HEK293T (cell line): ENCODE results near the gene EFNA3.
A peak's percentile ranks its signal among the peaks of the same experiment; 100 is the strongest.

Experiments
- CTCF ChIA-PET: fragments of 350-600 bp; formaldehyde crosslinking; extraction: SDS; loops from one replicate; lab custom pipeline; 2021; ENCODE audit warnings: antibody characterized with exemption, inconsistent platforms; lab: Yijun Ruan, JAX
- POLR2A ChIA-PET: fragments of 350-600 bp; formaldehyde crosslinking; extraction: SDS; loops from one replicate; lab custom pipeline; 2020; ENCODE audit warnings: antibody characterized with exemption, inconsistent platforms; lab: Yijun Ruan, JAX
- DNase-seq: peaks from one replicate; pipeline ENCODE4 v3.0.0; 2012; ENCODE audit warnings: mixed read lengths; ENCODE audit errors: extremely low spot score
- ARNT ChIP-seq: fragments of 450-650 bp; IDR thresholded peaks from 2 replicates; pipeline ENCODE4 v1.6.1; 2017; ENCODE audit warnings: mild to moderate bottlenecking
- BHLHE40 ChIP-seq: fragments of 450-650 bp; IDR thresholded peaks from 2 replicates; pipeline ENCODE4 v1.6.1; 2016; ENCODE audit warnings: mild to moderate bottlenecking, moderate library complexity, borderline replicate concordance
- CTBP1 ChIP-seq: fragments of 450-650 bp; IDR thresholded peaks from 2 replicates; pipeline ENCODE4 v1.6.1; 2016; ENCODE audit warnings: borderline replicate concordance
- ELF4 ChIP-seq: fragments of 450-650 bp; IDR thresholded peaks from 2 replicates; pipeline ENCODE4 v1.6.1; 2017; ENCODE audit warnings: antibody characterized with exemption
- FOXA1 ChIP-seq: fragments of 450-650 bp; IDR thresholded peaks from 2 replicates; pipeline ENCODE4 v1.6.1; 2016; ENCODE audit warnings: mild to moderate bottlenecking
- FOXK2 ChIP-seq: fragments of 450-650 bp; IDR thresholded peaks from 2 replicates; pipeline ENCODE4 v1.6.1; 2016; ENCODE audit warnings: mild to moderate bottlenecking
- FOXM1 ChIP-seq: fragments of 450-650 bp; IDR thresholded peaks from 2 replicates; pipeline ENCODE4 v1.6.1; 2017; ENCODE audit warnings: mild to moderate bottlenecking, borderline replicate concordance
- HDGF ChIP-seq: fragments of 450-650 bp; IDR thresholded peaks from 2 replicates; pipeline ENCODE4 v1.6.1; 2017; ENCODE audit warnings: antibody characterized with exemption, borderline replicate concordance
- L3MBTL2 ChIP-seq: fragments of 450-650 bp; conservative IDR thresholded peaks from 2 replicates; pipeline ENCODE4 v1.6.1; 2016; ENCODE audit warnings: mild to moderate bottlenecking
- LEF1 ChIP-seq: fragments of 450-650 bp; IDR thresholded peaks from 2 replicates; pipeline ENCODE4 v1.6.1; 2017; ENCODE audit warnings: mild to moderate bottlenecking, borderline replicate concordance
- NFRKB ChIP-seq: fragments of 450-650 bp; IDR thresholded peaks from 2 replicates; pipeline ENCODE4 v1.6.1; 2016; ENCODE audit warnings: mild to moderate bottlenecking, moderate library complexity
- SP1 ChIP-seq: fragments of 450-650 bp; IDR thresholded peaks from 2 replicates; pipeline ENCODE4 v1.6.1; 2017
- SUZ12 ChIP-seq: fragments of 450-650 bp; IDR thresholded peaks from 2 replicates; pipeline ENCODE4 v1.6.1; 2016; ENCODE audit warnings: mild to moderate bottlenecking
- TARDBP ChIP-seq: fragments of 450-650 bp; IDR thresholded peaks from 2 replicates; pipeline ENCODE4 v1.6.1; 2016
- ZNF384 ChIP-seq: fragments of 450-650 bp; IDR thresholded peaks from 2 replicates; pipeline ENCODE4 v1.6.1; 2016
- TF ChIP-seq, protein P1 (sequence below): fragments of 450-650 bp; IDR thresholded peaks from 2 replicates; pipeline ENCODE4 v1.6.1; 2016

EFNA3 gene

DNA sequence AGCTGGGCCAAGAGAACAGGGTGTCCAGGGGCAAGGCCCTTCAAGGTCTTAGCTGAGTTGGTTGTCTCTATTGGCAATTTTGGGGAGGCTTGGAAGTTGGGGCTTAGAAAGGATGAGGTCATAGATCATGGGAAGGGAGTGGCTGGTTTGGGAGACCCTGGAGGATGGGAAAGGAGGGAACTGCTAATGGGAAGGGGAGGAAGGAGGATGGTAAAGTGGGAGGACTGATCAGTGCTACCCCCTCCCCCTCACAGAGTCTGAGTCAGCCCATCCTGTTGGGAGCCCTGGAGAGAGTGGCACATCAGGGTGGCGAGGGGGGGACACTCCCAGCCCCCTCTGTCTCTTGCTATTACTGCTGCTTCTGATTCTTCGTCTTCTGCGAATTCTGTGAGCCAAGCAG lies 10.0 kb upstream of the EFNA3 start:
- CTCF ChIA-PET = interaction anchor here (0.6 to 2.1 kb wide), 2 partner anchors 17 to 99 kb away, joined by 3 to 9 read pairs; no protein-coding TSS in a partner anchor
- TF ChIP-seq FOXA1 (no peak), FOXK2 (no peak), CTBP1 (no peak), ARNT (no peak), FOXM1 (no peak), ZNF384 (no peak), TARDBP (no peak), L3MBTL2 (no peak), SUZ12 (no peak), LEF1 (no peak), NFRKB (no peak), SP1 (no peak)
- TF ChIP-seq, protein P1, sequence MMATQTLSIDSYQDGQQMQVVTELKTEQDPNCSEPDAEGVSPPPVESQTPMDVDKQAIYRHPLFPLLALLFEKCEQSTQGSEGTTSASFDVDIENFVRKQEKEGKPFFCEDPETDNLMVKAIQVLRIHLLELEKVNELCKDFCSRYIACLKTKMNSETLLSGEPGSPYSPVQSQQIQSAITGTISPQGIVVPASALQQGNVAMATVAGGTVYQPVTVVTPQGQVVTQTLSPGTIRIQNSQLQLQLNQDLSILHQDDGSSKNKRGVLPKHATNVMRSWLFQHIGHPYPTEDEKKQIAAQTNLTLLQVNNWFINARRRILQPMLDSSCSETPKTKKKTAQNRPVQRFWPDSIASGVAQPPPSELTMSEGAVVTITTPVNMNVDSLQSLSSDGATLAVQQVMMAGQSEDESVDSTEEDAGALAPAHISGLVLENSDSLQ = no peak
- POLR2A ChIA-PET = no interaction called here
- no peak for DNase-seq

- CTCF ChIA-PET = interaction anchor here (0.7 to 1.5 kb wide), 3 partner anchors 8 to 86 kb away, joined by 3 to 8 read pairs (median 6); no protein-coding TSS in a partner anchor
- DNase-seq = no peak
- POLR2A ChIA-PET = interaction anchor here (0.8 to 1.7 kb wide), 3 partner anchors 11 to 109 kb away, joined by 3 to 4 read pairs (median 4); partner anchors contain the start of gene ADAM15
- TF ChIP-seq L3MBTL2 (no peak), ELF4 (no peak)
- TF ChIP-seq, protein P1 = no peak
Measured at GRCh38 chr1:155069551-155070157, 9.0 kb upstream of the EFNA3 start.

- CTCF ChIA-PET = interaction anchor here (0.5 to 1.5 kb wide), 4 partner anchors 9 to 187 kb away, joined by 3 to 8 read pairs (median 6); no protein-coding TSS in a partner anchor
- DNase-seq = no peak
- POLR2A ChIA-PET = interaction anchor here (1.4 to 1.7 kb wide), 2 partner anchors 11 to 109 kb away, joined by 4 read pairs; no protein-coding TSS in a partner anchor
- TF ChIP-seq FOXA1 (no peak), FOXM1 (no peak), ZNF384 (no peak), HDGF (no peak), LEF1 (no peak), FOXK2 (no peak), BHLHE40 (no peak), NFRKB (no peak), ELF4 (no peak), SUZ12 (no peak)
- TF ChIP-seq, protein P1 = no peak
Measured at GRCh38 chr1:155070158-155070621, 8.4 kb upstream of the EFNA3 start.

DNA sequence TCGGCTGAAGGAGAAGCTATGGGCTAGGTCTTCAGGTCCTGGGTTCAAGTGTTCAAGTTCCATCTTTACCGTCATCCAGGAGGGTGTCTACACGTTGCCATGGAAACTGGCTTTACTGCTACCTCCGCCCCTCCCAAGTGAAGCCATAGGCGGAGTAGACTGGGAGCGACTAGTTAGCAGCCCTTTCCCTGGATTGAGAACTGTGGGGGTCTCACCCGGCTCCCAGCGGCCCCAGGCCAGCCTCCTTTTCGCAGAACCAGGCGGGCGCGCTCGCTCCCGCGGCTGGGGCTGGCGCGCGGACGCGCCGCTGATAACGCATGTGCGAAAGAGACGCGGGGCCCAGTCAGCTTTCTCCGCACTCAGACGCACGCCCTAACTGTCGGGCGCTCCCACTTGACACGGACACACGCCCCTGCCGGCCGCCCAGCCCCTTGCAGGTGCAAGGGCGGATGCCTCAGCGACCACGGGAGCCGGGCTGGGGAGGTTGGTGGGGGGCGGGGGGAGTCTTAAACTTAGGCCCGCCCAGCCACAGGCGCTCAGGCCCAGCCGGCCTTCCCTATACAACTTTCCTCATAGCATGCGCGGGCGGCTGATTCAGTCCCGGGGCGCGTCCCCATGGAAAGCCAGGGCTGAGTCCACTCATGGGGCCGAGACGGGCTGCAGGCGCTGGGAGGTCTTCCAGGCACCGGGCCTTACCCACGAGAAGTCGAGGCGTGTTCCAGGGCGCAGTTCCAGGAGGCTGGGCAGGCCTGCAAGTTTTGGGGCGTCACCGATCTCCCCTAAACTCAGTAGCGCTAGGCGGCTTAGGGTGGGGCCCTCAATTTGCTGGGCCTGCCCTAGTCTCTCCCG lies 7.7 kb upstream of the EFNA3 start:
- TF ChIP-seq ARNT = no peak
- TF ChIP-seq ZNF384 = no peak
- TF ChIP-seq BHLHE40 = no peak
- no peak for TF ChIP-seq L3MBTL2
- no peak for TF ChIP-seq SUZ12
- TF ChIP-seq NFRKB = no peak
- TF ChIP-seq FOXM1 = no peak
- no peak for TF ChIP-seq ELF4
- TF ChIP-seq CTBP1 = no peak
- TF ChIP-seq, protein P1 = no peak
- TF ChIP-seq HDGF = no peak
- no peak for TF ChIP-seq LEF1
- no peak for TF ChIP-seq FOXA1
- TF ChIP-seq TARDBP = no peak
- no peak for TF ChIP-seq SP1
- TF ChIP-seq FOXK2 = no peak
- CTCF ChIA-PET = interaction anchor here (0.5 to 1.5 kb wide), 3 partner anchors 9 to 188 kb away, joined by 5 to 8 read pairs (median 6); no protein-coding TSS in a partner anchor
- POLR2A ChIA-PET = interaction anchor here (1.4 to 1.7 kb wide), 2 partner anchors 10 to 20 kb away, joined by 4 read pairs; partner anchors contain the start of gene ADAM15
- DNase-seq = peak; percentile 76

- TF ChIP-seq LEF1 (no peak), ELF4 (no peak), FOXA1 (no peak), SUZ12 (no peak), FOXM1 (no peak), TARDBP (no peak), L3MBTL2 (no peak), NFRKB (no peak), FOXK2 (no peak), ARNT (no peak), BHLHE40 (no peak), HDGF (no peak), CTBP1 (no peak), ZNF384 (no peak), SP1 (no peak)
- TF ChIP-seq, protein P1 = no peak
- ChIA-PET CTCF (no interaction called here), POLR2A (interaction anchor here (1.0 to 1.4 kb wide), 2 partner anchors 21 to 155 kb away, joined by 3 to 4 read pairs; partner anchors contain the start of gene ADAM15)
- no peak for DNase-seq
Measured at GRCh38 chr1:155071701-155072100, 6.9 kb upstream of the EFNA3 start.
